Activated CD4-positive, alpha-beta T cell treated with anti-CD3 and anti-CD28 coated beads, Interleukin-2, amount 50 U/mL, for 4 hours (primary cell): Measurements from ENCODE around the gene BNIP1.

ENCODE experiments used
- DNase-seq, 2 experiments: peaks; one replicate each; pipeline ENCODE4 v3.0.0-alpha.2; 2020

The BNIP1 gene

DNA sequence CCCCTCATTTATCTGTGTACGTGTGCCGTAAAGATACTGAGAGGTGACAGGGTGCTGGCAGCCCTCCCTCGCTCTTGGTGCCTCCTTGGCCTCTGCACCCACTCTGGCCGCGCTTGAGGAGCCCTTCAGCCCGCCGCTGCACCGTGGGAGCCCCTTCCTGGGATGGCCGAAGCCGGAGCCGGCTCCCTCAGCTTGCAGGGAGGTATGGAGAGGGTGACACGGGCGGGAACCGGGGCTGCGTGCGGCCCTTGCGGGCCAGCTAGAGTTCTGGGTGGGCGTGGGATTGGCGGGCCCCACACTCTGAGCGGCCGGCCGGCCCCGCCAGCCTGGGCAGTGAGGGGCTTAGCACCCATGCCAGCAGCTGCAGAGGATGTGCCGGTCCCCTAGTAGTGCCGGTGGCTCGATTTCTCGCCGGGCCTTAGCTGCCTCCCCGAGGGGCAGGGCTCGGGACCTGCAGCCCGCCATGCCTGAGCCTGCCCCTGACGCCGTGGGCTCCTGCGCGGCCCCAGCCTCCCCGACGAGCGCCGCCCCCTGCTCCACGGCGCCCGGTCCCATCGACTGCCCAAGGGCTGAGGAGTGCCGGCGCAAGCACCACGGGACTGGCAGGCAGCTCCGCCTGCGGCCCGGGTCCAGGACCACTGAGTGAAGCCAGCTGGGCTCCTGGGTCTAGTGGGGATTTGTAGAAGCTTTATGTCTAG, 69.1 kb downstream of the BNIP1 start:
- no peak for DNase-seq
